ENCODE measurements around the gene STON2.
A peak's percentile ranks its signal among the peaks of the same experiment; 100 is the strongest.

Gene STON2

DNA sequence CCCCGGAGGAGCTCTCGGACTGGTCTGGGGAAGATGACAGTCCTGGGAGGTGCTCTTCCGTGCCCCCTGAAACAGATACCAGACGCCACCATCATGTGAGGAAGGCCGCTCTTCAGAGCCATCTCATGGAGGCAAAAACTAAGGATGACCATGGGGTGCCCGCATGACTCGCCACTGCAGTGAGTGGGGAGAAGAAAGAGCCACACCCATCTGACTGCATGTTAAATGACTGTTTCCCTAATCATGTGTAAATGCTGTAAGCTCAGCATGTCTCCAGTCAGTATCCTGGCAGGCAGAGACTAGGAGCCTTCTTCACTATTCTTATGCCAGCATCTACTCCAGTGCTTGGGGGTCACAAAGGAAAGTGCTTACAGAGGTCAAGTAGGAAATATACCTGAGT, 4.0 kb downstream of the STON2 start:
- peak; percentile 62 for DNase-seq (ENCODE audit: low read depth)
- TF ChIP-seq, protein P1, sequence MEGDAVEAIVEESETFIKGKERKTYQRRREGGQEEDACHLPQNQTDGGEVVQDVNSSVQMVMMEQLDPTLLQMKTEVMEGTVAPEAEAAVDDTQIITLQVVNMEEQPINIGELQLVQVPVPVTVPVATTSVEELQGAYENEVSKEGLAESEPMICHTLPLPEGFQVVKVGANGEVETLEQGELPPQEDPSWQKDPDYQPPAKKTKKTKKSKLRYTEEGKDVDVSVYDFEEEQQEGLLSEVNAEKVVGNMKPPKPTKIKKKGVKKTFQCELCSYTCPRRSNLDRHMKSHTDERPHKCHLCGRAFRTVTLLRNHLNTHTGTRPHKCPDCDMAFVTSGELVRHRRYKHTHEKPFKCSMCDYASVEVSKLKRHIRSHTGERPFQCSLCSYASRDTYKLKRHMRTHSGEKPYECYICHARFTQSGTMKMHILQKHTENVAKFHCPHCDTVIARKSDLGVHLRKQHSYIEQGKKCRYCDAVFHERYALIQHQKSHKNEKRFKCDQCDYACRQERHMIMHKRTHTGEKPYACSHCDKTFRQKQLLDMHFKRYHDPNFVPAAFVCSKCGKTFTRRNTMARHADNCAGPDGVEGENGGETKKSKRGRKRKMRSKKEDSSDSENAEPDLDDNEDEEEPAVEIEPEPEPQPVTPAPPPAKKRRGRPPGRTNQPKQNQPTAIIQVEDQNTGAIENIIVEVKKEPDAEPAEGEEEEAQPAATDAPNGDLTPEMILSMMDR (conservative IDR thresholded peaks at IDR 0.05; ENCODE audit: control insufficient read depth, insufficient read depth, low read depth, low read length): no peak
- H3K4me3 ChIP-seq (ENCODE audit: control insufficient read depth, low read depth, low read length): no peak overlapping the region

DNA sequence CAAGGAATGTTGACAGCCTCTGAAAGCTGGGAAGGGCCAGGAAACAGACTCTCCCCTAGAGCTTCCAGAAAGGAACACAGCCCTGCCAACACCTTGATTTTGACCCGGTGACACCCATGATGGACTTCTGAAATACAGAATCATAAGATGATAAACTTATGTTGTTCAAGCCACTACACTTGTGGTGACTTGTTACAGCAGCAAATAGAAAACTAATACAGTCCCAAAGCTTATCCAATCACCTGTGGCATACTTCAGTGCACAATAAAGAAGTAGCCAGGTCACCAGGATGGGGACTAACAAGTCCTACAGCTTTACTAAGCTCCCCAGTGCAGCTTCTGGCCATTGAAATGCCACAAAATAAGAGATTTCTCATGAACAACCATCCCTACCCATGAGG, 5.4 kb downstream of the STON2 start:
- TF ChIP-seq, protein P1 (conservative IDR thresholded peaks at IDR 0.05; ENCODE audit: control insufficient read depth, insufficient read depth, low read depth, low read length): no peak

DNA sequence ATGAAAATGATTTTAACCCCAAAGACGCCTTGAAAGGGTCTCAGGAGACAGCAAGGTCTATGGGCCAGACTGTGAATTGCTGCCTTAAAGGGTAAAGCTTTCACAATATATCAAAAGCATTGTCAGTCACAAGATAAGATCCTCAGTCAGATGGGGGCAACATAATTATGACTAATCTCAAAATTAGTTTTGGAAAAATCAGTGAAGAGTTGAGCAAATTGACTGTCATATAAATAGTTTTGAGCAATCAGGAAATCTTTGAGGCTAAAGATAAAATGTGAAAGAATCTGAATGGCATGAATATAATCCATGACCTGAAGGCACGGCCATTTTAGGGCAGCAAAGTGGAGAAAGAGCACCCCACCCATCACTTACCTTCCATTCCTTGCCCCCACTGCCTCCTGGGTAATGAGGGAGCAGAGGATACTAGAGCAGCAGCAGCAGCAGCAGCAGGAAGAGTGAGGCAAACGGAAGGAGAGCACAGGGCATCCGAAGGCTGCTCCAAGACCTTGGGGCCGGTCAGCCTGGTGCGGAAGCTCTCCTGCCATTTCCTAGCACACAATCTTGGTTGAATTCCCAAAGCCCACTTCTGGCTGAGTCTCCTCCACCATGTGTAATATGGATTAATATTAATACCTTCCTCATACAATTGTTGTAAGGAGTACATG, 7.0 kb downstream of the STON2 start:
- DNase-seq (ENCODE audit: low read depth): no peak
- H3K4me3 ChIP-seq (ENCODE audit: control insufficient read depth, low read depth, low read length): no peak overlapping the region

More for the DNA sequence above, 5.4 kb downstream of the STON2 start:
- no peak for DNase-seq (ENCODE audit: low read depth)
- H3K4me3 ChIP-seq (ENCODE audit: control insufficient read depth, low read depth, low read length): no peak overlapping the region

DNA sequence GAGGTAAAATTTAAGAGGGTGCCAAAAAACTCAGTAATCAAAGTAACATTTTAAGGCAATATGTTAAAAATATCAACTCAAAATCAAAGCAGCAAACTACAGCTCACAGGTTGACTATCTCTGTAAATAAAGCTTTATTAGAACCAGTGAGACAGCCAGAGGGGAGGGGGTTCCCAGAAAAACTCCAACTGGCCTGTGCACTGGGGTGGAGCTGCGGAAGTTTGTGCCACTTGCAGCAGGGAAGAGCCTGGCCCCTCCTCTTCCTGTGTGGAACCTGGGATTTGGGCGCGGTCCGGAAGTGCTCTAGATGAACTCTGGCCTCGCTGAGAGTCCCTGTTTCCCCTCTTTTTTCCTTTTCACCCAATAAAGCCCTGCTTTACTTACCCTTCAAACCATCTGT, 8.1 kb downstream of the STON2 start:
- TF ChIP-seq, protein P1 (conservative IDR thresholded peaks at IDR 0.05; ENCODE audit: control insufficient read depth, insufficient read depth, low read depth, low read length): no peak
- no peak overlapping the region for H3K4me3 ChIP-seq (ENCODE audit: control insufficient read depth, low read depth, low read length)
- no peak for DNase-seq (ENCODE audit: low read depth)

More for the DNA sequence above, 7.0 kb downstream of the STON2 start:
- TF ChIP-seq, protein P1 (conservative IDR thresholded peaks at IDR 0.05; ENCODE audit: control insufficient read depth, insufficient read depth, low read depth, low read length): no peak

DNA sequence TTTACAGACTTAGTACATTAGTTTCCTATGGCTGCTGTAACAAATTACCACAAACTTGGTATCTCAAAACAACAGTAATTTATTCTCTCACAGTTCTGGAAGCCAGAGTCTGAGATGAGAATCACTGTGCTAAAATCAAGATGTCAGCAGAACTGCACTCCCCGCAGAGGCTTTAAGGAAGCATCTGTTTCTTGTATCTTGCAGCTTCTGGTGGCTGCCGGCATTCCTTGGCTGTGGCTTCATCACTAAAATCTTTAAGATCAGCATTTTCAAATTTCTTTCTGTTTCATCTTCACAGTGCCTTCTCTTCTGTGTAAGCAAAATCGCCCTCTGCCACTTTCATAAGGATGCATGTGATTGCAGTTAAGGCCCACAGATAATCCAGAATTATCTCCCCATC, 9.4 kb downstream of the STON2 start:
- TF ChIP-seq, protein P1 (conservative IDR thresholded peaks at IDR 0.05; ENCODE audit: control insufficient read depth, insufficient read depth, low read depth, low read length): no peak
- DNase-seq (ENCODE audit: low read depth): peak; percentile 12

DNA sequence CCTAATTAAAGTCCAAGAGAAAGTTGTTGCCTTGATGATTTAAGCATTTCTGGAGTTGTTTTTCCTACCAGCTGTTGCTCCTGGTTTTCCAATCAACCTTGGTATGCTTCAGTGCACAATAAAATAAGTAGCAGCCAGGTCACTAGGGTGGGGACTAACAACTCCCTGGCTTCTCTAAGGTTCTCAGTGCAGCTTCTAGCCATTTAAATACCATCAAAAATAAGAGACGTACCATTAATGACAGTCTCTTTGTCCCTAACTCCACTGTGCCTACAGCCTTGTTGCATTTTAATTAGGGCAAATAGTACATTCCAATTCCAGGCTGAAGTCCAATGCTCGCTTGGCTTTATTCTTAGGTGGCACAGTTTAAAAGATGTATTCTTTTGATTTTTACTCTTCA, 11.8 kb downstream of the STON2 start:
- no peak overlapping the region for H3K4me3 ChIP-seq (ENCODE audit: control insufficient read depth, low read depth, low read length)
- DNase-seq (ENCODE audit: low read depth): no peak
- TF ChIP-seq, protein P1 (conservative IDR thresholded peaks at IDR 0.05; ENCODE audit: control insufficient read depth, insufficient read depth, low read depth, low read length): no peak

More for the DNA sequence above, 9.4 kb downstream of the STON2 start:
- no peak overlapping the region for H3K4me3 ChIP-seq (ENCODE audit: control insufficient read depth, low read depth, low read length)

Measured in fibroblast of mammary gland (primary cell).